ENCODE measurements around the gene BFSP1. TPM values are rescaled to one million over a fixed set of nuclear protein-coding genes. Genes with fewer than 3 reads are reported as not detected.

BFSP1 gene
- total and polyA plus RNA-seq, 2 of the 8 experiments (the other 6 are each of a cell fraction or from before 2014, with no cell fraction given) = 1.5 to 2.5 TPM

- Histone ChIP-seq H3K4me2 (ENCODE audit: insufficient read depth in 1 of 2, low read depth in 2 of 2, low read length in 2 of 2) (no peak overlapping the region), H2BK120ac (replicated peaks; ENCODE audit: low read depth, low read length) (no peak overlapping the region), H2BK5ac (ENCODE audit: low read depth, low read length) (no peak overlapping the region; the same call in 1 of the 2 replicates), H3K4me1 (replicated peaks in 1 of 4; ENCODE audit: control insufficient read depth in 3 of 4, insufficient read depth in 4 of 4, low read length in 3 of 4) (peaks cover 0 to 10% (median 3%) of the 10 kb centered on the region in 4 experiments; a peak in 4 of 7 replicates), H3K27me3 (replicated peaks in 1 of 4; ENCODE audit: control insufficient read depth in 3 of 4, extremely low read depth in 1 of 4, insufficient read depth in 3 of 4, low read length in 3 of 4) (peaks cover 0 to 9% (median 1%) of the 10 kb centered on the region in 4 experiments; a peak in 3 of 7 replicates), H3K18ac (ENCODE audit: extremely low read depth, low read length) (no peak overlapping the region), H4K20me1 (replicated peaks in 1 of 2; ENCODE audit: control insufficient read depth in 1 of 2, insufficient read depth in 2 of 2, low read length in 2 of 2) (no peaks in the 10 kb centered on the region), H3K27ac (ENCODE audit: low read depth, low read length) (no peak overlapping the region), H2BK12ac (ENCODE audit: low read depth, low read length) (no peak overlapping the region), H3K56ac (replicated peaks; ENCODE audit: insufficient read length, low read depth, low read length) (no peak overlapping the region), H3K14ac (ENCODE audit: insufficient read length) (no peak overlapping the region), H3K23me2 (ENCODE audit: low read depth, low read length) (no peaks in the 10 kb centered on the region; the same call in 1 of the 2 replicates), H3K4me3 (ENCODE audit: extremely low read depth in 1 of 4, insufficient read depth in 2 of 4, low read depth in 3 of 4, low read length in 4 of 4) (no peak overlapping the region), H2AFZ (ENCODE audit: low read length) (no peak overlapping the region), H3K79me2 (ENCODE audit: control insufficient read depth in 1 of 2, insufficient read depth in 2 of 2, low read length in 2 of 2) (no peaks in the 10 kb centered on the region), H4K5ac (ENCODE audit: insufficient read length, low read depth, low read length) (no peak overlapping the region), H3K4ac (replicated peaks; ENCODE audit: insufficient read length, low read depth, low read length) (no peak overlapping the region), H4K91ac (replicated peaks; ENCODE audit: insufficient read length, low read length) (no peak overlapping the region), H3K9ac (replicated peaks in 1 of 4; ENCODE audit: extremely low read depth in 1 of 4, low read depth in 3 of 4, low read length in 3 of 4) (no peak overlapping the region), H3K36me3 (ENCODE audit: control insufficient read depth in 2 of 4, insufficient read depth in 4 of 4, low read length in 3 of 4) (no peaks in the 10 kb centered on the region), H2BK20ac (ENCODE audit: low read length) (no peak overlapping the region), H3K9me3 (ENCODE audit: insufficient read depth in 2 of 2, low read depth in 1 of 2, low read length in 1 of 2) (no peaks in the 10 kb centered on the region), H2AK5ac (ENCODE audit: low read depth, low read length) (no peak overlapping the region), H2BK15ac (ENCODE audit: low read length) (no peak overlapping the region), H3K23ac (ENCODE audit: insufficient read length) (no peak overlapping the region), H4K8ac (ENCODE audit: extremely low read depth, insufficient read depth, low read length) (no peak overlapping the region; the same call in 1 of the 2 replicates), H3K79me1 (ENCODE audit: low read depth, low read length) (no peaks in the 10 kb centered on the region)
- POLR2A ChIA-PET (ENCODE audit: partially characterized antibody) = interaction anchor here (0.7 to 1.4 kb wide), 3 partner anchors 10 to 109 kb away, joined by 3 to 4 read pairs (median 3); partner anchors contain the start of gene DSTN
- DNase-seq (ENCODE audit: low read depth in 1 of 2, low spot score in 2 of 2) (no peak), FAIRE-seq (no peak)
- CTCF ChIA-PET (ENCODE audit: partially characterized antibody) = interaction anchor here (0.6 to 2.5 kb wide), 7 partner anchors 10 to 687 kb away, joined by 3 to 14 read pairs (median 3); no protein-coding TSS in a partner anchor
- 94% methylated on average over 18 of the region's 18 CpGs; no CpG with 5 or more reads in 1 of the 2 experiments for WGBS, 2 experiments (ENCODE audit: extremely low coverage in 1 of 2, insufficient coverage in 1 of 2, insufficient read length in 1 of 2, insufficient replicate concordance in 2 of 2, low coverage in 1 of 2, low lambda C conversion rate in 2 of 2, missing lambda C conversion rate in 1 of 2)
- TF ChIP-seq CEBPB (IDR thresholded peaks at IDR 0.05; ENCODE audit: low read depth, low read length) = no peak
- no peak for TF ChIP-seq MAFK (IDR thresholded peaks at IDR 0.05; ENCODE audit: low read depth, low read length)
- TF ChIP-seq BRCA1 (IDR thresholded peaks at IDR 0.05; ENCODE audit: low read depth, low read length) = no peak
- TF ChIP-seq KDM4A (IDR thresholded peaks at IDR 0.05; ENCODE audit: low read depth, low read length, severe bottlenecking) = no peak
- no peak for TF ChIP-seq YY1 (IDR thresholded peaks at IDR 0.05; ENCODE audit: low read depth, low read length)
- TF ChIP-seq SRF (IDR thresholded peaks at IDR 0.05; ENCODE audit: low read depth, low read length) = no peak
- no peak for TF ChIP-seq POU5F1 (IDR thresholded peaks at IDR 0.05; ENCODE audit: low read depth, low read length)
Observed at GRCh38 chr20:17508756-17509155, 22.4 kb downstream of the BFSP1 start.
